SK-N-MC (cell line): ENCODE data around the gene CFAP299.

Source experiments
- EZH2 ChIP-seq: fragments of 200-600 bp; sonication (generic); IDR thresholded peaks from one replicate; pipeline ENCODE4 v1.6.1; 2017; ENCODE audit warnings: antibody characterized with exemption
- FOXP2 ChIP-seq: optimal IDR thresholded peaks from 2 replicates; pipeline ENCODE3; 2011; ENCODE audit warnings: mild to moderate bottlenecking, moderate library complexity; ENCODE audit not compliant: insufficient read depth; ENCODE audit errors: extremely low read length, control extremely low read depth
- POLR2AphosphoS5 ChIP-seq: IDR thresholded peaks from 2 replicates; pipeline ENCODE4 v1.6.1; 2012; ENCODE audit warnings: mild to moderate bottlenecking, low read depth, low read length, borderline replicate concordance

DNA sequence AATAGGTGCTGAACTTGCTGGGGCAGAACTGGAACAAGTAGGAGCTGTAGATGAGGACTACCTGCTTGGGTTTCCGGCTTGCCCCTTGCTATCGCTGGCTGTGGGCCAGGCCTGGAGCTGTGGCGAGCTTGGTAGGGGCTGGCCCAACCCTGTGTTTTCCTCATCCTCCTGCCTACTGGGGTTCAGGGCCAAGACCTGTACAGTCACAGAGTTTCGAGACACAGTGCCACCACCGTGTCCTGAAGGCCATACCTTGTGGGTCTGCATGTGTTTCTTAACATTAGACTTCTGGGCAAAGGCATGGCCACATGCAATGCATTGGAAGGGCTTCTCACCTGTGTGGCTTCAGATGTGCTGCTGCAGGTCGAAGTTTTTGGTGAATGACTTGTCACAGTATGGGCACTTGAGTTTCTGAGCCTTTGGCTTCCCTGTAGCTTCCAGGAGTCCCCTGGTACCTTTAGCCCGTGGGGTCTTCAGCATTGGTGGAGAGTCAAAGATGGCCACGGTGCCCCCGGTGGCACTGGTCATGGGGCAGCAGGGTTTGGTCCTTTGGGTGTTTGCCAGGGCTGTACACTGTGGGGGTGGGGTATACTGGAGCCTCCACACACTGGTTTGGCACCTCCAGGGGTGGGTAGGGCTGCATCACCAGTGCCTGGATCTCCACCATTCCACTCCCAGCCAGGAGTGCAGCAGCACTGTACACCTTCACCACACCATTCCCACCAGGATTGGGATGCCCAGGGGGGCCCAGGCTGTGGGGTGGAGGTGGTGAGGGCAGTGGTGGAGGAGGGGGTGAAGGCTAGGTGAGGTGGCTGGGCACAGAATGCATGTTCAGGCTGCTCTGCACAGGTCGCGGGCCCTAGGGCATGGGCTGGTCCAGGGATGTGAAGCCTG is 52.1 kb downstream of the CFAP299 start:
- TF ChIP-seq EZH2 (no peak), POLR2AphosphoS5 (no peak), FOXP2 (no peak)
